ENCODE results near the gene NEAT1. TPM values are rescaled to one million over a fixed set of nuclear protein-coding genes. Genes with fewer than 3 reads are reported as not detected.

Gene NEAT1
- total RNA-seq, 1 donor from 2014 or later = 269 TPM

DNA sequence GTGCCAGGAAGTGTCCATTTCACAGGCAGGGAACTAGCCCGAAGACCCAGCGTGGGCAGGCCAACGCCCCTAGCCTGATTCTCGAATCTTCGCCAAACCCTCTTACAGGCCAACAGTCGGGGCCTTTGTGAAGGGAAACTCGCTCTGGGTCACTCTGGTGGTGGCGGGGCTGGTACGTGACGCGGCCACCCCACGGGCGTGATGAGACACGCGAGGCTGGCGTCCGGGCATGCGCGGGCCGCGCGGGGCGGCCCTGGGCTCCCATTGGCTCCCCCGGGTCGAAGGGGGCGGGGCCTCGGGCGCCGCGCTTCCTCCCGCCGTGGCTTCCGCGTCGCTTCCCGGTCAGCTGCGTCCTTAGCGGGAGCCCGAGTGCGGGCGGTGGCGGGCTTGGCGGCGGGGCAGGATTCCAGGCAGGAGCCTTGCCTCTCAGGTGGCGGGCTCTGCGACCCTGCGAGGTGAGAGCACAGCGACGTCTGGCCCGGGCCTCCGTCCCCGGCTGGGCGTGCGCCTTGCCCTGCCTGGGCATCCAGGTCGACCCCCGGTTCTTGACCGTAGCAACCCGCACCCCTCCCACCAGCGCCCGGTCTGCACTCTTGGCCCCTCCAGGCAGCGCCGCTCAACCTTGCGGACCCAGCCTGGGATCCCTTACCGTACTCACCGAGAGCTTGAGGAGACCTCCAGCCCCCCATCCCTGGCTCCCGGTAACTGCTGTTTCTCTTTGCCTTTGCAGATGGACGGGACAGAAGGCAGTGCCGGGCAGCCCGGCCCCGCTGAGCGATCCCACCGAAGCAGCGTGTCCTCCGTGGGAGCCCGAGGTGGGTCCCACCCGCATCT is 36.1 kb upstream of the NEAT1 start, which contains the start of gene FRMD8:
Gene FRMD8, plus strand, starts transcription at position 331 of the 834 bp plus-strand sequence. Its CDS starts 400 bp downstream, at position 731.
- TF ChIP-seq, protein P1, sequence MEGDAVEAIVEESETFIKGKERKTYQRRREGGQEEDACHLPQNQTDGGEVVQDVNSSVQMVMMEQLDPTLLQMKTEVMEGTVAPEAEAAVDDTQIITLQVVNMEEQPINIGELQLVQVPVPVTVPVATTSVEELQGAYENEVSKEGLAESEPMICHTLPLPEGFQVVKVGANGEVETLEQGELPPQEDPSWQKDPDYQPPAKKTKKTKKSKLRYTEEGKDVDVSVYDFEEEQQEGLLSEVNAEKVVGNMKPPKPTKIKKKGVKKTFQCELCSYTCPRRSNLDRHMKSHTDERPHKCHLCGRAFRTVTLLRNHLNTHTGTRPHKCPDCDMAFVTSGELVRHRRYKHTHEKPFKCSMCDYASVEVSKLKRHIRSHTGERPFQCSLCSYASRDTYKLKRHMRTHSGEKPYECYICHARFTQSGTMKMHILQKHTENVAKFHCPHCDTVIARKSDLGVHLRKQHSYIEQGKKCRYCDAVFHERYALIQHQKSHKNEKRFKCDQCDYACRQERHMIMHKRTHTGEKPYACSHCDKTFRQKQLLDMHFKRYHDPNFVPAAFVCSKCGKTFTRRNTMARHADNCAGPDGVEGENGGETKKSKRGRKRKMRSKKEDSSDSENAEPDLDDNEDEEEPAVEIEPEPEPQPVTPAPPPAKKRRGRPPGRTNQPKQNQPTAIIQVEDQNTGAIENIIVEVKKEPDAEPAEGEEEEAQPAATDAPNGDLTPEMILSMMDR (IDR thresholded peaks at IDR 0.05; ENCODE audit: unreplicated experiment) = no peak
- DNase-seq (ENCODE audit: low spot score in 2 of 2, unreplicated experiment in 2 of 2) = peak; percentile 82 to 89
- Mint-ChIP-seq H3K9me3 (no peaks in the 10 kb centered on the region), H3K27me3 (ENCODE audit: low read depth) (no peaks in the 10 kb centered on the region), H3K36me3 (no peaks in the 10 kb centered on the region), H3K4me1 (peaks cover 64% of the 10 kb centered on the region), H3K27ac (peak within 1 kb of the TSS; percentile 80), H3K4me3 (peak within 1 kb of the TSS; percentile 83)

DNA sequence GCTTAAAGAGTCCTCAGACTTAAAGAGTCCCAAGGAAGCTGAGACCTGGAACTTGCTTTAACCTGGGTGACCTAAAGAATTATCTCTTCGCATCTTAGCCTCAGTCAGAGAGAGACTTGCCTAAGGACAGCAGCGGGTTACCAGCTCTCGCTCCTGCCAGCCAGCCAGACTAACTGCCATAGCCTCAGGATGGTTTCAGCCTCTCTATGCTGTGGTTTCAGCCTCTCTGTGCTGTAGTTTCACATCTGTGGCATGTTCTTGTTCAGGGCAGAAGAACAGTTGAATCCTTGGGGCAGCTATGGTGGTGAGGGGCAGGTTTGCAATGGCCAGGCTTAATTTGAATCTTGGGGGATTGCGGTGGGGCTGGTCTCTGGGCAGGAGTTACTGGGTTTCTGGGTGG is 33.9 kb upstream of the NEAT1 start:
- no peaks in the 10 kb centered on the region for H3K27me3 Mint-ChIP-seq (ENCODE audit: low read depth)
- peak overlapping the region; percentile 47 for H3K4me3 Mint-ChIP-seq
- no peak overlapping the region for H3K27ac Mint-ChIP-seq
- H3K36me3 Mint-ChIP-seq = peaks cover 5% of the 10 kb centered on the region
- no peaks in the 10 kb centered on the region for H3K9me3 Mint-ChIP-seq
- no peak for DNase-seq (ENCODE audit: low spot score in 2 of 2, unreplicated experiment in 2 of 2)
- TF ChIP-seq, protein P1 (IDR thresholded peaks at IDR 0.05; ENCODE audit: unreplicated experiment) = no peak
- peaks cover 55% of the 10 kb centered on the region for H3K4me1 Mint-ChIP-seq

DNA sequence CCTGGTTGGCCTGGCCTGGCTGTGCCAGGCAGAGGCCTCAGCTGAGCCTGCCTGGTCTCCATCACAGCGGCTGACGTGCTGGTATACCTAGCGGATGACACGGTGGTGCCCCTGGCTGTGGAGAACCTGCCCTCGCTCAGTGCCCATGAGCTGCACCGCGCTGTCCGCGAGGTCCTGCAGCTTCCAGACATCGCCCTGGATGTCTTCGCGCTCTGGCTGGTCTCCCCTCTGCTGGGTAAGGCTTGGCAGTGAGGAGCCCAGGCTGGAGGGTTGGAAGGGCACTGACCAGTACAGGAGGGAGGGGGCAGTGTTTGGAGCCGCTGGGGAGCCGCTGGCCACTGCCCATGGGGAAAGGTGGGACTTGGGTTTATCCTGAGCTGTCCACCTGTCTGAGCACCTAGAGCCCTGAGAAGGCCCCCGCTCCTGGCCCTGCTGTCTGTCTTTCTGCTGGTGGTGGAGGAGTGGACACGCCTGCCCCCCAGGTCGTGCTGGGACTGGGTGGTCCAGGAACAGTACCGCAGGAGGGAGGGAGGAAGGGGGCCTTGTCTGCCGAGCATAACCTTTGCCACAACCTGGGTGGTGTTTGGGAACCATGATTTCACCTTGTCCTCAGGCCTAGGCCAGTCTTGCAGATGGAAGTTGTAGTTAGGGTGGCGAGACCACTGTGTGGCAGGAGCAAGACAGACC is 33.2 kb upstream of the NEAT1 start:
- Mint-ChIP-seq H3K36me3 (peaks cover 5% of the 10 kb centered on the region), H3K27ac (peak overlapping the region; percentile 64)

DNA sequence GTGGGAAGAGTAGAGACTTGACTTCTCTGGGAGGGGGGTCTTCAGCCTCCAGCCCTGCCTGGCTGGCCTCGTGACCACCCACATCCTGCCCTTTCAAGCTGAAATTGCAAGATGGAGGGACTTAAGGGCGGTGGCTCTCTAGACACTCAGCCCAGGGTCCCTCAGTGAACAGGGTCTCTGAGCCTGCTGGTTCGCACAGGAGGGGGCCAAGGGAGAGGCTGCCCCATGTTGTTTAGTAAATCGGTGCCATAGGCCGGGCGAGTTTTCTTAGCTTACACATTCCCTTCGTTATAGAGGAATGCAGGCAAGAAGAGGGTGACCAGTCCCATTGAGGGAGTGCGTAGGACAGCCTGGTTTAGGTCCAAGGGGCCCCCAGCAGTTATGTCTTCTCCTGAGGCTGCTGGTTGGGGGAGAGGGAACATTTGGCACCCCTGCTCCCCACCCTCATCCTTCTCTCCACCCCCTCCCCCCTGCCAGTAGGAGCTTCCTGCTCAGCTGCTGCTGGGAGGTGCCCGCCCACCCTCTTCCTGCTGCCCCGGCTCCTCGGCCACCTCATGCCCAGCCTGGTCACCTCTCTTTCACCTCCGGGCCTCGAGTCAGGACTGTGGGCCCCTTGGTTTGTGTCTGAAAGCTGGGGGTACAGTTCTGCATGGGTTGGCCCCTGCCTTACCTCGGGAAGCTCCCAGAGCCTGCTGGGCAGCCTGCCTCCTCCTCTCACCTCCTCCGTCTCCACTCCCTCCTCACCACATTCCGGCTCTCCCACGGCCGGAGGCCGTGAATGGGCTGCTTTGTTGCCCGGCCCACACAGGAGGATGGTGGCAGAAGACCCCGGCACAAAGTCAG is 32.3 kb upstream of the NEAT1 start:
- Mint-ChIP-seq H3K4me3 (peak overlapping the region; percentile 18), H3K4me1 (peaks cover 45% of the 10 kb centered on the region), H3K27me3 (ENCODE audit: low read depth) (no peaks in the 10 kb centered on the region), H3K36me3 (peaks cover 5% of the 10 kb centered on the region), H3K27ac (peak overlapping the region; percentile 64), H3K9me3 (no peaks in the 10 kb centered on the region)
- peak in 1 of 2 experiments; percentile 49 for DNase-seq (ENCODE audit: low spot score in 2 of 2, unreplicated experiment in 2 of 2)
- TF ChIP-seq, protein P1 (IDR thresholded peaks at IDR 0.05; ENCODE audit: unreplicated experiment) = no peak

More for the DNA sequence above, 33.2 kb upstream of the NEAT1 start:
- H3K9me3 Mint-ChIP-seq = no peaks in the 10 kb centered on the region
- TF ChIP-seq, protein P1 (IDR thresholded peaks at IDR 0.05; ENCODE audit: unreplicated experiment) = no peak
- no peak overlapping the region for H3K4me3 Mint-ChIP-seq
- DNase-seq (ENCODE audit: low spot score in 2 of 2, unreplicated experiment in 2 of 2) = no peak
- no peaks in the 10 kb centered on the region for H3K27me3 Mint-ChIP-seq (ENCODE audit: low read depth)
- H3K4me1 Mint-ChIP-seq = peaks cover 48% of the 10 kb centered on the region

DNA sequence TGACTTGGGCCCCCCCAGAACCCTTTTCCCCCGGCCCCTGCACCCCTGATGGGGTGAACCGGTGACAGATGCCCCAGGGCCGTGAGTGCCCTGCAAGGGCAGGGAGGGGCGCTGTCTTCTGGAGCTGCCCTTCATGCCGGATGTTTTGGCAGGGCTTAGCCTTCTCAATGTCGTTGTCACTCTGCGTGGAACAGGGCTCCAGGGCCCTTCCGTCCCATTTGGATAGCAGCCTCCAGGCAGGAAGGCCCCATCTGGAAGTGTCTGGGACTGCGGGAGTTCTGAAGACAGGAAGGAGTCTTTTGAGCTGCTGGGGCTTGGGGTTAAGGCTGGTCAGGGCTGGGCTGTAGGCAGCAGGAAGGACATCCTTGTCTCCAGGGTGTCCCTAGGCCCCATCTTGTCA is 31.6 kb upstream of the NEAT1 start:
- no peaks in the 10 kb centered on the region for H3K27me3 Mint-ChIP-seq (ENCODE audit: low read depth)
- TF ChIP-seq, protein P1 (IDR thresholded peaks at IDR 0.05; ENCODE audit: unreplicated experiment) = no peak
- peaks cover 45% of the 10 kb centered on the region for H3K4me1 Mint-ChIP-seq
- H3K36me3 Mint-ChIP-seq = peaks cover 5% of the 10 kb centered on the region
- no peaks in the 10 kb centered on the region for H3K9me3 Mint-ChIP-seq
- H3K4me3 Mint-ChIP-seq = peak overlapping the region; percentile 18
- peak overlapping the region; percentile 59 for H3K27ac Mint-ChIP-seq
- DNase-seq (ENCODE audit: low spot score in 2 of 2, unreplicated experiment in 2 of 2) = no peak
